Brain microvascular endothelial cell (primary cell): Measurements from ENCODE around the gene UBE2E1.

ENCODE experiments used
- DNase-seq: peaks from one replicate; pipeline ENCODE4 v3.0.0-alpha.2; 2020
- H3K27ac ChIP-seq: fragments of 250-450 bp; sonication (Bioruptor Pico); 2 replicates; pipeline ENCODE4 v1.5.1; 2020; ENCODE audit warnings: mild to moderate bottlenecking, moderate library complexity
- H3K27me3 ChIP-seq: fragments of 250-450 bp; sonication (Bioruptor Pico); replicated peaks from 2 replicates; pipeline ENCODE4 v1.5.1; 2020; ENCODE audit warnings: mild to moderate bottlenecking
- H3K36me3 ChIP-seq: fragments of 250-450 bp; sonication (Bioruptor Pico); replicated peaks from 2 replicates; pipeline ENCODE4 v1.5.1; 2020; ENCODE audit warnings: mild to moderate bottlenecking
- H3K4me3 ChIP-seq: 2 replicates; pipeline ENCODE4 v1.5.1; 2011; ENCODE audit warnings: low read depth, mild to moderate bottlenecking, control low read depth, low read length, moderate library complexity
- CTCF ChIP-seq: IDR thresholded peaks from 2 replicates; pipeline ENCODE4 v1.5.1; 2011; ENCODE audit warnings: low read depth, mild to moderate bottlenecking, moderate library complexity, low read length, control low read depth, inconsistent platforms; ENCODE audit errors: missing control alignments
- in situ Hi-C: cut with HindIII; loops from 2 replicates; pipeline ENCODE4 v1.10.0; 2017; ENCODE audit warnings: low sequenced_read_pairs, low pct_ligation_motif_present

The UBE2E1 gene

DNA sequence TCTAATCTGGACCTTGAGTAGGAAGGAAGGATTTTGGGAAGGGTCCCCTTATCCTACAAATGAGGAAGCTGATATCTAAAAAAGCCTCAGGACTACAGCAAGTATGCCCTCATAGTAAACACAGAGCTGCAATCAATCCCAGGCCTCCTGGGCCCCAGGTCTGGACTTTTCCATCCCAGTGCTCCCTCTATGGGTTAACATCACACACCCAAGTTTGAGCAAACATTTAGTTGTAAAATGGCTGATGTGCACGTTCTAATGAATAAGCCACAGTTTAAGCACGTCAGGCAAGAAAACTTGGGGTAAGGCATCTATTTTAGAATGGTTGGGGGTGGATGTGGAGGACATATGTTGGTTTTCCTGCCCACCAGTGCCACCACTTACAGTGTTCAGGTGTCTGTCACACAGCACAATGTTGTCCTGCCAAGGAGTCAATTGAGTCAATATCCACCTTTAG, 44.3 kb upstream of the UBE2E1 start:
- Histone ChIP-seq H3K27me3 (no peaks in the 10 kb centered on the region), H3K36me3 (no peaks in the 10 kb centered on the region), H3K4me3 (no peak overlapping the region), H3K27ac (no peak overlapping the region)
- TF ChIP-seq CTCF = peak; percentile 71
- in situ Hi-C loops = no loop called here
- DNase-seq = peak; percentile 45

GRCh38 chr3:23762214-23762613, 43.5 kb upstream of the UBE2E1 start:
- Histone ChIP-seq H3K4me3 (no peak overlapping the region), H3K27me3 (no peaks in the 10 kb centered on the region), H3K27ac (no peak overlapping the region), H3K36me3 (no peaks in the 10 kb centered on the region)
- in situ Hi-C loops = no loop called here
- DNase-seq = no peak
- TF ChIP-seq CTCF = no peak

DNA sequence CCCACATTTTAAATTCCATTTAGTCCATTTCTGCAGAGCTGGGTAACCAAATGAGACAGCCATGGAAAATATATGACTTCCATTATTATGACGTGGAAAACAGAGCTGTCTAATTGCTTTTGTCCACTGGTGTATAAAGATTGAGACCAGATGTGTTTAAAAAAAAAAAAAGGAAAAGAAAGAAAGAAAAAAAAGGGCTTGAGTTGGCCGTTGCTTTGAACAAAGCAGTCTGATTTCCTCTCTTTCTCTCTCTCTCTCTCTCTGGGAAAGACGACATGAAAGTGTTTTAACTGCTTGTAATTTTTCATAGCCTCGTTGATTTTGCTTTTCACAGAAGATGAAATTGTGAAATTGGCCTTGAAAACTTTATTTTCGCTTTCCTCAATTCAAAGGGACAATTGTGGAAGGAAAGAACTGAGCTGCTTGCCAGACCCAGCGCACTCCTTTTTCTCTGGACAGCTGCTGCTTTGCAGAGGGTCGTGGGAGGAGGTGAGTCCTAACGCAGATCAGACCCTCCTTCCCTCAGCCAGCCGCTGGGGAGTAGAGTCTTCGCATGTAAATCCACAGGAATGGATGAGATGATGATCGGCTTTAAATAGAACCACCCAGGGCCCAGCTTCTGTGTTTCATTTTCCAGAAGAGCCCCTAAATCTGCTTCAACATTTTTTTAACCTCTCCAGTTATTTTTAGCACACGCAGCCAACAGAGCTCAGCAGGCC, 42.8 kb upstream of the UBE2E1 start:
- peak overlapping the region; percentile 38 for H3K4me3 ChIP-seq

GRCh38 chr3:23764407-23764806, 41.3 kb upstream of the UBE2E1 start:
- no peak for DNase-seq
- no peak for TF ChIP-seq CTCF
- H3K36me3 ChIP-seq = no peaks in the 10 kb centered on the region
- H3K27ac ChIP-seq = no peak overlapping the region
- H3K27me3 ChIP-seq = no peaks in the 10 kb centered on the region
- H3K4me3 ChIP-seq = no peak overlapping the region
- in situ Hi-C loops = no loop called here

More for the DNA sequence above, 42.8 kb upstream of the UBE2E1 start:
- in situ Hi-C loops = no loop called here
- TF ChIP-seq CTCF = no peak
- Histone ChIP-seq H3K36me3 (no peaks in the 10 kb centered on the region), H3K27me3 (no peaks in the 10 kb centered on the region), H3K27ac (no peak overlapping the region)
- DNase-seq = no peak

GRCh38 chr3:23767546-23767945, 38.2 kb upstream of the UBE2E1 start:
- in situ Hi-C loops = no loop called here
- Histone ChIP-seq H3K36me3 (no peaks in the 10 kb centered on the region), H3K4me3 (no peak overlapping the region), H3K27ac (no peak overlapping the region), H3K27me3 (no peaks in the 10 kb centered on the region)
- DNase-seq = no peak
- TF ChIP-seq CTCF = no peak
